ENCODE data around the gene SEMA6B.
"Not testable (repeated sequence)": the region's sequence is repeated elsewhere in the genome, so short reads cannot be mapped to it uniquely, and the experiment has no call there.

Gene SEMA6B

DNA sequence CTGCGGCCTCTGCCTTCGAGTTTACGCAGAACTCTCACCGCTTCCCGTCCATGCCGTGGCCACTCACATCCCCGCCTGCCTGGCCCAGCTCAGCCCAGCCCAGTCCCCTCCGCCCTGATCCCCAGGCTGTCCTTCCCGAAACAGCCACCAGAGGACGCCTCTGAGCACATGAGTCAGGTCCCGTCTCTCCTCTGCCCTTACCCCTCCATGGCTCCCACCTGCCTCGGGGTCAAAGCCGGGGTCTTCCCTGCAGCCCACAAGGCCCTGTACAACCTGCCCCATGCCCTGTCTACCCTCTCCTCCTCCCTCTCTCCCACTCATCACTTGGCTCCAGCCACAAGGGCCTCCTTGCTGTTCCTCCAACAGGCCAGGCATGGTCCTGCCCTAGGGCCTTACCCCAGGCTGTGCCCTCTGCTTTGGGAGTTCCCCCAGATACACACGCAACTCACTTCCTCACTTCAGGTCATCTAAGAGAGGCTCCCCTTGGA lies 8.1 kb upstream of the SEMA6B start:
- no peak overlapping the region for H3K4me3 ChIP-seq (ENCODE audit: low read depth in 1 of 2, low read length in 1 of 2)
- peaks cover 44 to 52% of the 10 kb centered on the region in 2 experiments for H3K4me1 ChIP-seq (ENCODE audit: control insufficient read depth in 1 of 2, insufficient read depth in 1 of 2, low read depth in 1 of 2, low read length in 1 of 2)
- H3K27ac ChIP-seq = peak overlapping the region; percentile 79
- TF ChIP-seq, protein P1, sequence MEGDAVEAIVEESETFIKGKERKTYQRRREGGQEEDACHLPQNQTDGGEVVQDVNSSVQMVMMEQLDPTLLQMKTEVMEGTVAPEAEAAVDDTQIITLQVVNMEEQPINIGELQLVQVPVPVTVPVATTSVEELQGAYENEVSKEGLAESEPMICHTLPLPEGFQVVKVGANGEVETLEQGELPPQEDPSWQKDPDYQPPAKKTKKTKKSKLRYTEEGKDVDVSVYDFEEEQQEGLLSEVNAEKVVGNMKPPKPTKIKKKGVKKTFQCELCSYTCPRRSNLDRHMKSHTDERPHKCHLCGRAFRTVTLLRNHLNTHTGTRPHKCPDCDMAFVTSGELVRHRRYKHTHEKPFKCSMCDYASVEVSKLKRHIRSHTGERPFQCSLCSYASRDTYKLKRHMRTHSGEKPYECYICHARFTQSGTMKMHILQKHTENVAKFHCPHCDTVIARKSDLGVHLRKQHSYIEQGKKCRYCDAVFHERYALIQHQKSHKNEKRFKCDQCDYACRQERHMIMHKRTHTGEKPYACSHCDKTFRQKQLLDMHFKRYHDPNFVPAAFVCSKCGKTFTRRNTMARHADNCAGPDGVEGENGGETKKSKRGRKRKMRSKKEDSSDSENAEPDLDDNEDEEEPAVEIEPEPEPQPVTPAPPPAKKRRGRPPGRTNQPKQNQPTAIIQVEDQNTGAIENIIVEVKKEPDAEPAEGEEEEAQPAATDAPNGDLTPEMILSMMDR (IDR thresholded peaks at IDR 0.05) = peak; percentile 62
- H3K9me3 ChIP-seq = no peaks in the 10 kb centered on the region
- H3K36me3 ChIP-seq = no peaks in the 10 kb centered on the region
- no peaks in the 10 kb centered on the region for H3K27me3 ChIP-seq

DNA sequence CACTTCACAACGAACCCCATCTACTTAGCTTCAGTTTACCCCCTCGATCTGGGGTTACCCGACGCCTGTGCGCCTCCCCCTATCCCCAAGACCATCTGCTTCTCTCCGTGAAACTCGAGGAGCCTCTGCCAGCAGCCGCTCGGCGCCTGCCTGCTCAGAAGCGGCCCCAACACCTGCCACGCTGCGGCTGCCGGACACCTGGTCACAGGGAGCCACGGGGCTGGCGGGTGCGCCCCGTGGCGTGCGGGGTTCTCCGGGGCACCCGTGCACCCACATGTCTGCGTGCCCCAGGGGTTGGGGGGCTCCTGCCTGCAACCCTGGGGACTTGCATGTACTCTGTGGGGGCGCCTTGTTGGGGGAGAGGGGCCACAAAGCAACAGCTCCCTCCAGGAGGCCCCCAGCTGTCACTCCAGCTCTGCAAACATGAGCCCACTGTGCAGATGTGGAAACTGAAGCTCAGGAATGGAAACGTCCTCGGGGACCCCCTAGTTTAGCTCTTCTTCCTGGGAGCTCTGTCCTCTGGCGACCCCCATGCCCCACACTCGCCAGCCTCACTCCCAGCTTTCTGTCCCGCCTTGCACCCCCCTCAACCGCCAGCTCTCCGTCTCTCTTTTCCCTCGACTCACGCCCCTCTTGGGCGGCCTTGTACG lies 7.0 kb upstream of the SEMA6B start:
- Histone ChIP-seq H3K27me3 (no peaks in the 10 kb centered on the region), H3K4me1 (ENCODE audit: control insufficient read depth in 1 of 2, insufficient read depth in 1 of 2, low read depth in 1 of 2, low read length in 1 of 2) (peaks cover 54 to 62% of the 10 kb centered on the region in 2 experiments), H3K9me3 (no peaks in the 10 kb centered on the region), H3K27ac (no peak overlapping the region), H3K36me3 (no peaks in the 10 kb centered on the region), H3K4me3 (ENCODE audit: low read depth in 1 of 2, low read length in 1 of 2) (no peak overlapping the region)
- TF ChIP-seq, protein P1 (IDR thresholded peaks at IDR 0.05) = no peak

DNA sequence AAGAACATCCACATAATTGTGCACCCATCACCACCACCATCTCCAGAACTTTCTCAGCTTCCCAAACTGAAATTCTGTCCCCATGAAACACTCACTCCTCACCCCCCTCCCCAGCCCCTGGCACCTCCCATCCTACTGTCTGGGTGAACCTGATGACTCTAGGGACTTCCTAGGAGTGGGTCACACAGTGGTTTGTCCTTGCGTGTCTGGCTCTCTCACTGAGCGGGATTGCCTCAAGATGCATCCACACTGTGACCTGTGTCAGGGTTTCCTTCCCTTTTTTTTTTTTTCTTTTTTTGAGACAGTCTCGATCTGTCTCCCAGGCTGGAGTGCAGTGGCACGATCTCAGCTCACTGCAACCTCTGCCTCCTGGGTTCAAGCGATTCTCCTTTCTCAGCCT lies 4.1 kb upstream of the SEMA6B start:
- Histone ChIP-seq H3K4me1 (ENCODE audit: control insufficient read depth in 1 of 2, insufficient read depth in 1 of 2, low read depth in 1 of 2, low read length in 1 of 2) (peaks cover 76 to 80% of the 10 kb centered on the region in 2 experiments), H3K4me3 (ENCODE audit: low read depth in 1 of 2, low read length in 1 of 2) (peak overlapping the region in 1 of 2 experiments; percentile 28), H3K27ac (peak overlapping the region; percentile 91)
- H3K27me3 ChIP-seq, H3K9me3 ChIP-seq, H3K36me3 ChIP-seq: not testable (repeated sequence)

DNA sequence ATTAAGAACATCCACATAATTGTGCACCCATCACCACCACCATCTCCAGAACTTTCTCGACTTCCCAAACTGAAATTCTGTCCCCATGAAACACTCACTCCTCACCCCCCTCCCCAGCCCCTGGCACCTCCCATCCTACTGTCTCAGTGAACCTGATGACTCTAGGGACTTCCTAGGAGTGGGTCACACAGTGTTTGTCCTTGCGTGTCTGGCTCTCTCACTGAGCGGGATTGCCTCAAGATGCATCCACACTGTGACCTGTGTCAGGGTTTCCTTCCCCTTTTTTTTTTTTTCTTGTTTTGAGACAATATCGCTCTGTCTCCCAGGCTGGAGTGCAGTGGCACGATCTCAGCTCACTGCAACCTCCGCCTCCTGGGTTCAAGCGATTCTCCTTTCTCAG lies 2.6 kb upstream of the SEMA6B start:
- peak overlapping the region; percentile 16 to 36 for H3K4me3 ChIP-seq (ENCODE audit: low read depth in 1 of 2, low read length in 1 of 2)
- H3K9me3 ChIP-seq, H3K27me3 ChIP-seq, H3K36me3 ChIP-seq: not testable (repeated sequence)
- H3K27ac ChIP-seq = peak overlapping the region; percentile 91
- peaks cover 72 to 77% of the 10 kb centered on the region in 2 experiments for H3K4me1 ChIP-seq (ENCODE audit: control insufficient read depth in 1 of 2, insufficient read depth in 1 of 2, low read depth in 1 of 2, low read length in 1 of 2)

DNA sequence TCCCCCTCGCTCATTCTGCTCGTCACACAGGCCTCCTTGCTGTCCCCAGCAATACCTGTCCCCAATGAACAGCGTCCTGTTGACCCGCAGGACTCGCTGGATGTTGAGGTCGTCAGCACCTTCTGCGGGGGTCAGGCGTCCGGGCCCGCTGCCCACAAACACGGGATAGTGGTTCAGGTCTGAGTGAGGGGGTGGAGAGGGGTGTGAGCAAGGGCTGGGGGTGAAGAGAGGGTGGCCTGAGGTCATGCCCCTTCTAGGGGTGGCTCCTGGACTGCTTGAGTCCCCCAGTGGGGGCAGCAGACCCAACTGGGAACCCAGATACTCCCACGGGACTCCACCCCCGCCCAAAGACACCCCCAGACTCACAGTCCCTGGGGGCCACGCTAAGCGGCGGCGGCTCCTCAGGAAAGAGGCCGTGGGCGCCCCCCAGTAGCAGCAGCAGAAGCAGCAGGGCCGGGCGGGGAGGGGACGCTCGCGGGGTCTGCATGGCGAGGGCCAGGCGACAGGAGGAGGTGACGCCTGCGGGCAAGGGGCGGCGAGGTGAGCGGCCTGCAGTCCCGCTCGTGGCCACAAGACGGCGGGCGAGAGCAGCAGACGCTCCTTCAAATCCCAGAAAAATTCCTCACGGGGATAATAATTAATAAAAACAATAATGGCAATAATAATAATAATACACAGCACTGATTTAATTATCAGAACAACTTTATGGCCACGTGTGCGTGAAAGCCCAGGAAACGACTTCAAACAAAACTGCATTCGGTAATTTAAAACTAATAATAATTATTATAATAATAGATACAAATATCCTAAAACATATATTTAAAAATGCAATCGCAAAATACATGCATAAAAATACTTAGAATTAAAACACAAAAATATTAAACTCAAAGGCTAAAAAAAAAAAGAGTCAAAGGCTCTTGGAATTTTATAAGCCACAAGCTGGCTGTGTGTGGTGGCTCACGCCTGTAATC lies 1.2 kb downstream of the SEMA6B start:
- H3K9me3 ChIP-seq = no peaks in the 10 kb centered on the region
- H3K27me3 ChIP-seq = no peaks in the 10 kb centered on the region
- H3K4me1 ChIP-seq (ENCODE audit: control insufficient read depth in 1 of 2, insufficient read depth in 1 of 2, low read depth in 1 of 2, low read length in 1 of 2) = peaks cover 57 to 60% of the 10 kb centered on the region in 2 experiments
- H3K27ac ChIP-seq = peak overlapping the region; percentile 91
- H3K4me3 ChIP-seq (ENCODE audit: low read depth in 1 of 2, low read length in 1 of 2) = peak overlapping the region in 1 of 2 experiments; percentile 18
- H3K36me3 ChIP-seq = no peaks in the 10 kb centered on the region
- TF ChIP-seq, protein P1 (IDR thresholded peaks at IDR 0.05) = peak; percentile 98

DNA sequence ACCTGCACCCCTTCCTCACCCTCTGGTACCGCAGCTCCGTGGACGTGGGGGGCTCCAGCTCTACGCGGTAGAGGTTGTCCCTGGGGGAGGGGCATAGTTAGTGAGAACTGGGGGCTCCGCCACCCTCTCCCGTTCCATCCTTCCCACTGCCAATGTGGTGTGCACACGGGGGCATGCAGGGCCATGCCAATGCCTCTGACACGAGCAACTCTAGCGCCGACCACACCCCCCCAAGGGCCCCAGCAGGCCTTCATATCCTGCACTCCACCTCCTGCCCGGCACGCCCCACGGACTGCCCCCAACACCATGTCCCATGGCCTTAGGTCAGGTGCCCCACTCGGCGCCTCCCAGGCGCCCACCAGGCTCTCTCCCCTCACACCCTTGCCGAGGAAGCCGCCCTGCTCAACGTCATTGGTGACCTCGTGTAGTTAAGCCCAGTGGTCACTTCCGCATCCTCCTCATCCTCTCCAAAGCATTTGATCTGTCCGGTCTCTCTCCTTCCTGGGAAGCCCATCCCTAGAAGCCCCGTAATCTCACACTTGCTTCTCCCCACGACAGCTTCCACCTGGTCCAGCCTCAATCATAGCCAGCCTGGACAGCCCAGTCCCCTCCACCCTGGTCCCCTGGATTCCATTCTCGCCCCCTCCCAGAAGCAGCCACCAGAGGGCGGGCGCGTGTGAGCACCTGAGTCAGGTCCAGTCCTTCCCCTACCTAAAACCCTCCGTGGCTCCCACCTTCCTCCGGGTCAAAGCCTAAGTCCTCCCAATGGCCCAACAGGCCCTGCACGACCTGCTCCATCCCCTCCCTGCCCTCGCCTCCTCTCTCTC lies 2.1 kb downstream of the SEMA6B start:
- peaks cover 48 to 51% of the 10 kb centered on the region in 2 experiments for H3K4me1 ChIP-seq (ENCODE audit: control insufficient read depth in 1 of 2, insufficient read depth in 1 of 2, low read depth in 1 of 2, low read length in 1 of 2)
- no peaks in the 10 kb centered on the region for H3K27me3 ChIP-seq
- TF ChIP-seq, protein P1 (IDR thresholded peaks at IDR 0.05) = no peak
- H3K27ac ChIP-seq = no peak overlapping the region
- no peaks in the 10 kb centered on the region for H3K9me3 ChIP-seq
- H3K36me3 ChIP-seq = no peaks in the 10 kb centered on the region
- no peak overlapping the region for H3K4me3 ChIP-seq (ENCODE audit: low read depth in 1 of 2, low read length in 1 of 2)
